Measurements from ENCODE around the gene EHF.

The EHF gene

GRCh38 chr11:34613552-34614056 is 7.3 kb upstream of the EHF start:
- no peaks in the 10 kb centered on the region for H3K9me3 ChIP-seq (ENCODE audit: insufficient read depth, low read depth, low read length)
- H3K27ac ChIP-seq (ENCODE audit: low read depth, low read length) = no peak overlapping the region

GRCh38 chr11:34614344-34615104 is 6.4 kb upstream of the EHF start:
- Histone ChIP-seq H3K9ac (ENCODE audit: low read depth, low read length) (no peak overlapping the region), H3K9me3 (ENCODE audit: insufficient read depth, low read depth, low read length) (no peaks in the 10 kb centered on the region), H3K4me3 (ENCODE audit: low read length) (no peak overlapping the region), H3K27ac (ENCODE audit: low read depth, low read length) (no peak overlapping the region), H3K27me3 (ENCODE audit: insufficient read depth, low read length) (no peaks in the 10 kb centered on the region), H3K36me3 (ENCODE audit: insufficient read depth, low read length) (no peaks in the 10 kb centered on the region), H3K4me1 (ENCODE audit: insufficient read depth, low read length) (no peaks in the 10 kb centered on the region; the same call in 1 of the 2 replicates)
- 98% methylated on average over 5 of the region's 5 CpGs for WGBS

More at GRCh38 chr11:34613552-34614056, 7.3 kb upstream of the EHF start:
- no peak overlapping the region for H3K9ac ChIP-seq (ENCODE audit: low read depth, low read length)
- 85% methylated on average over 2 of the region's 2 CpGs for WGBS
- no peaks in the 10 kb centered on the region; the same call in 1 of the 2 replicates for H3K4me1 ChIP-seq (ENCODE audit: insufficient read depth, low read length)
- H3K36me3 ChIP-seq (ENCODE audit: insufficient read depth, low read length) = no peaks in the 10 kb centered on the region
- H3K27me3 ChIP-seq (ENCODE audit: insufficient read depth, low read length) = no peaks in the 10 kb centered on the region
- H3K4me3 ChIP-seq (ENCODE audit: low read length) = no peak overlapping the region

GRCh38 chr11:34616086-34616485 is 4.8 kb upstream of the EHF start:
- no peaks in the 10 kb centered on the region for H3K9me3 ChIP-seq (ENCODE audit: insufficient read depth, low read depth, low read length)
- no peak overlapping the region for H3K4me3 ChIP-seq (ENCODE audit: low read length)
- H3K27ac ChIP-seq (ENCODE audit: low read depth, low read length) = no peak overlapping the region
- H3K36me3 ChIP-seq (ENCODE audit: insufficient read depth, low read length) = no peaks in the 10 kb centered on the region
- 70% methylated on average over 1 of the region's 1 CpG for WGBS
- H3K4me1 ChIP-seq (ENCODE audit: insufficient read depth, low read length) = no peaks in the 10 kb centered on the region; the same call in 1 of the 2 replicates
- no peaks in the 10 kb centered on the region for H3K27me3 ChIP-seq (ENCODE audit: insufficient read depth, low read length)
- no peak overlapping the region for H3K9ac ChIP-seq (ENCODE audit: low read depth, low read length)

GRCh38 chr11:34616830-34617504 is 3.9 kb upstream of the EHF start:
- Histone ChIP-seq H3K4me1 (ENCODE audit: insufficient read depth, low read length) (no peaks in the 10 kb centered on the region; the same call in 1 of the 2 replicates), H3K9ac (ENCODE audit: low read depth, low read length) (no peak overlapping the region), H3K4me3 (ENCODE audit: low read length) (no peak overlapping the region), H3K27ac (ENCODE audit: low read depth, low read length) (no peak overlapping the region), H3K9me3 (ENCODE audit: insufficient read depth, low read depth, low read length) (no peaks in the 10 kb centered on the region), H3K27me3 (ENCODE audit: insufficient read depth, low read length) (no peaks in the 10 kb centered on the region), H3K36me3 (ENCODE audit: insufficient read depth, low read length) (no peaks in the 10 kb centered on the region)
- WGBS = 87% methylated on average over 7 of the region's 7 CpGs

GRCh38 chr11:34618406-34618805 is 2.5 kb upstream of the EHF start:
- Histone ChIP-seq H3K4me3 (ENCODE audit: low read length) (no peak overlapping the region), H3K9me3 (ENCODE audit: insufficient read depth, low read depth, low read length) (no peaks in the 10 kb centered on the region), H3K27ac (ENCODE audit: low read depth, low read length) (no peak overlapping the region), H3K27me3 (ENCODE audit: insufficient read depth, low read length) (no peaks in the 10 kb centered on the region), H3K4me1 (ENCODE audit: insufficient read depth, low read length) (no peaks in the 10 kb centered on the region; the same call in 1 of the 2 replicates), H3K9ac (ENCODE audit: low read depth, low read length) (no peak overlapping the region), H3K36me3 (ENCODE audit: insufficient read depth, low read length) (no peaks in the 10 kb centered on the region)
- WGBS = 91% methylated on average over 2 of the region's 2 CpGs

- WGBS = 80% methylated on average over 1 of the region's 2 CpGs
- Histone ChIP-seq H3K4me3 (ENCODE audit: low read length) (no peak overlapping the region), H3K27ac (ENCODE audit: low read depth, low read length) (no peak overlapping the region), H3K36me3 (ENCODE audit: insufficient read depth, low read length) (no peaks in the 10 kb centered on the region), H3K4me1 (ENCODE audit: insufficient read depth, low read length) (no peaks in the 10 kb centered on the region; the same call in 1 of the 2 replicates), H3K27me3 (ENCODE audit: insufficient read depth, low read length) (no peaks in the 10 kb centered on the region), H3K9ac (ENCODE audit: low read depth, low read length) (no peak overlapping the region), H3K9me3 (ENCODE audit: insufficient read depth, low read depth, low read length) (no peaks in the 10 kb centered on the region)
These were observed 1.8 kb upstream of the EHF start for GRCh38 chr11:34619062-34619516.

GRCh38 chr11:34620202-34620601 is 691 bp upstream of the EHF start:
- H3K9ac ChIP-seq (ENCODE audit: low read depth, low read length) = no peak overlapping the region
- H3K4me1 ChIP-seq (ENCODE audit: insufficient read depth, low read length) = no peaks in the 10 kb centered on the region; the same call in 1 of the 2 replicates
- no peaks in the 10 kb centered on the region for H3K9me3 ChIP-seq (ENCODE audit: insufficient read depth, low read depth, low read length)
- no peak overlapping the region for H3K27ac ChIP-seq (ENCODE audit: low read depth, low read length)
- no peak overlapping the region for H3K4me3 ChIP-seq (ENCODE audit: low read length)
- H3K27me3 ChIP-seq (ENCODE audit: insufficient read depth, low read length) = no peaks in the 10 kb centered on the region
- no peaks in the 10 kb centered on the region for H3K36me3 ChIP-seq (ENCODE audit: insufficient read depth, low read length)
- 90% methylated on average over 2 of the region's 2 CpGs for WGBS

GRCh38 chr11:34621876-34622275 is 983 bp downstream of the EHF start:
- Histone ChIP-seq H3K27me3 (ENCODE audit: insufficient read depth, low read length) (no peaks in the 10 kb centered on the region), H3K27ac (ENCODE audit: low read depth, low read length) (no peak overlapping the region), H3K9me3 (ENCODE audit: insufficient read depth, low read depth, low read length) (no peaks in the 10 kb centered on the region), H3K36me3 (ENCODE audit: insufficient read depth, low read length) (no peaks in the 10 kb centered on the region), H3K4me1 (ENCODE audit: insufficient read depth, low read length) (no peaks in the 10 kb centered on the region), H3K4me3 (ENCODE audit: low read length) (no peak overlapping the region), H3K9ac (ENCODE audit: low read depth, low read length) (no peak overlapping the region)
- WGBS = 97% methylated on average over 2 of the region's 2 CpGs

- Histone ChIP-seq H3K9me3 (ENCODE audit: insufficient read depth, low read depth, low read length) (no peaks in the 10 kb centered on the region), H3K27ac (ENCODE audit: low read depth, low read length) (no peak overlapping the region), H3K36me3 (ENCODE audit: insufficient read depth, low read length) (no peaks in the 10 kb centered on the region), H3K4me1 (ENCODE audit: insufficient read depth, low read length) (no peaks in the 10 kb centered on the region), H3K4me3 (ENCODE audit: low read length) (no peak overlapping the region), H3K27me3 (ENCODE audit: insufficient read depth, low read length) (no peaks in the 10 kb centered on the region), H3K9ac (ENCODE audit: low read depth, low read length) (no peak overlapping the region)
- 98% methylated on average over 9 of the region's 9 CpGs for WGBS
These were observed 2.6 kb downstream of the EHF start for GRCh38 chr11:34623463-34623862.

- no peaks in the 10 kb centered on the region for H3K36me3 ChIP-seq (ENCODE audit: insufficient read depth, low read length)
- WGBS = 94% methylated on average over 10 of the region's 10 CpGs
- H3K27me3 ChIP-seq (ENCODE audit: insufficient read depth, low read length) = no peaks in the 10 kb centered on the region
- no peak overlapping the region for H3K4me3 ChIP-seq (ENCODE audit: low read length)
- H3K27ac ChIP-seq (ENCODE audit: low read depth, low read length) = no peak overlapping the region
- no peaks in the 10 kb centered on the region for H3K4me1 ChIP-seq (ENCODE audit: insufficient read depth, low read length)
- H3K9me3 ChIP-seq (ENCODE audit: insufficient read depth, low read depth, low read length) = no peaks in the 10 kb centered on the region
- H3K9ac ChIP-seq (ENCODE audit: low read depth, low read length) = no peak overlapping the region
These were observed 3.2 kb downstream of the EHF start for GRCh38 chr11:34624069-34624468.

- Histone ChIP-seq H3K9ac (ENCODE audit: low read depth, low read length) (no peak overlapping the region), H3K27ac (ENCODE audit: low read depth, low read length) (no peak overlapping the region), H3K9me3 (ENCODE audit: insufficient read depth, low read depth, low read length) (no peaks in the 10 kb centered on the region), H3K4me1 (ENCODE audit: insufficient read depth, low read length) (no peaks in the 10 kb centered on the region), H3K36me3 (ENCODE audit: insufficient read depth, low read length) (no peaks in the 10 kb centered on the region), H3K4me3 (ENCODE audit: low read length) (no peak overlapping the region), H3K27me3 (ENCODE audit: insufficient read depth, low read length) (no peaks in the 10 kb centered on the region)
- WGBS = 95% methylated on average over 4 of the region's 4 CpGs
These were observed 4.7 kb downstream of the EHF start for GRCh38 chr11:34625576-34625975.

All from HUES64 (cell line).